LNCAP (cell line): ENCODE data around the gene DISP1.

Experiments
- TF ChIP-seq, protein P1 (sequence below): fragments of 450-650 bp; IDR thresholded peaks from 2 replicates; pipeline ENCODE4 v1.5.1; 2017; ENCODE audit warnings: mild to moderate bottlenecking

Gene DISP1, protein sequence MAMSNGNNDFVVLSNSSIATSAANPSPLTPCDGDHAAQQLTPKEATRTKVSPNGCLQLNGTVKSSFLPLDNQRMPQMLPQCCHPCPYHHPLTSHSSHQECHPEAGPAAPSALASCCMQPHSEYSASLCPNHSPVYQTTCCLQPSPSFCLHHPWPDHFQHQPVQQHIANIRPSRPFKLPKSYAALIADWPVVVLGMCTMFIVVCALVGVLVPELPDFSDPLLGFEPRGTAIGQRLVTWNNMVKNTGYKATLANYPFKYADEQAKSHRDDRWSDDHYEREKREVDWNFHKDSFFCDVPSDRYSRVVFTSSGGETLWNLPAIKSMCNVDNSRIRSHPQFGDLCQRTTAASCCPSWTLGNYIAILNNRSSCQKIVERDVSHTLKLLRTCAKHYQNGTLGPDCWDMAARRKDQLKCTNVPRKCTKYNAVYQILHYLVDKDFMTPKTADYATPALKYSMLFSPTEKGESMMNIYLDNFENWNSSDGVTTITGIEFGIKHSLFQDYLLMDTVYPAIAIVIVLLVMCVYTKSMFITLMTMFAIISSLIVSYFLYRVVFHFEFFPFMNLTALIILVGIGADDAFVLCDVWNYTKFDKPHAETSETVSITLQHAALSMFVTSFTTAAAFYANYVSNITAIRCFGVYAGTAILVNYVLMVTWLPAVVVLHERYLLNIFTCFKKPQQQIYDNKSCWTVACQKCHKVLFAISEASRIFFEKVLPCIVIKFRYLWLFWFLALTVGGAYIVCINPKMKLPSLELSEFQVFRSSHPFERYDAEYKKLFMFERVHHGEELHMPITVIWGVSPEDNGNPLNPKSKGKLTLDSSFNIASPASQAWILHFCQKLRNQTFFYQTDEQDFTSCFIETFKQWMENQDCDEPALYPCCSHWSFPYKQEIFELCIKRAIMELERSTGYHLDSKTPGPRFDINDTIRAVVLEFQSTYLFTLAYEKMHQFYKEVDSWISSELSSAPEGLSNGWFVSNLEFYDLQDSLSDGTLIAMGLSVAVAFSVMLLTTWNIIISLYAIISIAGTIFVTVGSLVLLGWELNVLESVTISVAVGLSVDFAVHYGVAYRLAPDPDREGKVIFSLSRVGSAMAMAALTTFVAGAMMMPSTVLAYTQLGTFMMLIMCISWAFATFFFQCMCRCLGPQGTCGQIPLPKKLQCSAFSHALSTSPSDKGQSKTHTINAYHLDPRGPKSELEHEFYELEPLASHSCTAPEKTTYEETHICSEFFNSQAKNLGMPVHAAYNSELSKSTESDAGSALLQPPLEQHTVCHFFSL (N-terminal part only)

DNA sequence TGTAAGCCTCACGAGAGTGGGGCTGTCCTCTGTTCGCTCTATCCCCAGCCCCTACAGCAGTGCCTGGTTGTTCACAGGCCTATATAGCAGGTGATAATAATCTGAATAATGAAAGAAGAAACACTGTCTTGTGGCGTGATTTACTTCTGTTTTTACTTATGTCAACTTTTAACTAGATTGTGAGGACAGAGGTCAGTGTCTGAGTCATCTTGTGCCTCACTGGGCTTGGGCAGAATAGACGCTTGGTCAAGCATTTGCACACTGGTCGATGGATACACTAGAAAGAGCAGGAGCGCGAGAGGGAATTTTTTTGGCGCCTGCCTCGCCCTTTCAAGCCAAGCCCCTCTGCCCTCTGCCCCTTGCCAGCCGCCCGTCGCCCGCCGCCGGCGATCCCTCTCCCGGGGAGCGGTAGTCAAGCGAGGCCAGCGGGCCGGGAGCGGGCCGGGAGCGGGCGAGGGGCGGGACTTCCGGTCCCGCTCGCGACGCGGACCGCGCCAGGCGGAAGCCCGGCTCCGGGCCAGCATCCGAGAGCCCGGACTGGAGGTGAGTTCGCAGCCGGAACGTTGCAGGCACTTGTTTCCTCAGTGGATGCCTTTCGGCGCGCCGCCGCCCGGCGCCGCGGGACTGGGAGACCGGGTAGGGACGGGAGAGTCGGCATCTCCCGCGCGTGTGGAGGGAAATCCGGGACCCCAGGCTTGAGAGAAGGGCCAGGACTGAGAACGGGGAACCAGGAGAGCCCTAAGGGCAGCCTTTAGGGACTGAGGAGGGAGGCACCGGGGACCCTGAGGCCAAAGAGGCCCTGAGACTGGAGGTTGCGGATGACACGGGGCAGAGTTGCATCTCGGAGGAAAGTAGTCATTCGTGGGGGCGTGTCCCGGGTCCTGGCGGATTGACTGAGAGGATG lies at the start of gene DISP1:
Gene DISP1 (plus strand): TSS at position 504 of the 904 bp plus-strand sequence. CDS start 127,785 bp downstream, outside the sequence.
- TF ChIP-seq, protein P1, sequence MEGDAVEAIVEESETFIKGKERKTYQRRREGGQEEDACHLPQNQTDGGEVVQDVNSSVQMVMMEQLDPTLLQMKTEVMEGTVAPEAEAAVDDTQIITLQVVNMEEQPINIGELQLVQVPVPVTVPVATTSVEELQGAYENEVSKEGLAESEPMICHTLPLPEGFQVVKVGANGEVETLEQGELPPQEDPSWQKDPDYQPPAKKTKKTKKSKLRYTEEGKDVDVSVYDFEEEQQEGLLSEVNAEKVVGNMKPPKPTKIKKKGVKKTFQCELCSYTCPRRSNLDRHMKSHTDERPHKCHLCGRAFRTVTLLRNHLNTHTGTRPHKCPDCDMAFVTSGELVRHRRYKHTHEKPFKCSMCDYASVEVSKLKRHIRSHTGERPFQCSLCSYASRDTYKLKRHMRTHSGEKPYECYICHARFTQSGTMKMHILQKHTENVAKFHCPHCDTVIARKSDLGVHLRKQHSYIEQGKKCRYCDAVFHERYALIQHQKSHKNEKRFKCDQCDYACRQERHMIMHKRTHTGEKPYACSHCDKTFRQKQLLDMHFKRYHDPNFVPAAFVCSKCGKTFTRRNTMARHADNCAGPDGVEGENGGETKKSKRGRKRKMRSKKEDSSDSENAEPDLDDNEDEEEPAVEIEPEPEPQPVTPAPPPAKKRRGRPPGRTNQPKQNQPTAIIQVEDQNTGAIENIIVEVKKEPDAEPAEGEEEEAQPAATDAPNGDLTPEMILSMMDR: no peak

DNA sequence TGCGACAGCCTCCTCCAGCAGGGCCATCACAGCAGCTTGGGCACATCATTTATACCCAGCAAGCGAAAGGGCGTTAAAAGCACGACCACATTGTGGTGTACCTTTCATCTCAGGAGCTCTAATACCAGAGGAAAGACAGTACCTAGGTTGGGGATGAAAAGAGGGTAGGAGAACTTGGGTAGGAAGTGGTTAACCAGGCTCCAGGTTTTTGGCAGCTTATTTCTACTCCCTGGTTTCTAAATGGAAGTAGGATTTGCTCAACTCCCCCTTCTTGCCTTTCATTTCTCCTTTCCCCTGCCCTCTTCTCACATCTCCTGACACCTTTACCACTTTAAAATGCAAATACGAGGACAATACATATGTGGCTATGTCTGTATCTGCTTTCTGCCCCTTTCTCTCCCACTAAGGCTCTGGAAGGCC lies 47.7 kb upstream of the DISP1 start:
- TF ChIP-seq, protein P1: no peak

DNA sequence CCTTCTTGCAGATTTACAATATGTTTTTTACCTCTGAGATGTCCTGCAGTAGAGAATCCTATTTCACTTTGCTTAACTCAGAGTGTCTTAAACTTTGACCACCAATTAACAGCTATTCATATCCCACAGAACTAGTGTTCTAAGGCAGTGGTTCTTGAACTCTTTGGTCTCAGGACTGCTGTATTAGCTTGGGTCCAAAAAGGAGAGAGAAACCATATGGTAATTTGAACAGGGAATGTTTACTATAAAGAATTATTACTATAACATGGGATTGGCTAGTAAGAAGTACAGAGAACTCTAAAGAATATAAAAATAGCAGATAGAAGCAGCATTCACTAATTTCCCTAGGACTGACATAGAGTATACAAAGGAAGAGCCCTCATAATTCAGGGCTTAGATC lies 46.2 kb upstream of the DISP1 start:
- TF ChIP-seq, protein P1: no peak

DNA sequence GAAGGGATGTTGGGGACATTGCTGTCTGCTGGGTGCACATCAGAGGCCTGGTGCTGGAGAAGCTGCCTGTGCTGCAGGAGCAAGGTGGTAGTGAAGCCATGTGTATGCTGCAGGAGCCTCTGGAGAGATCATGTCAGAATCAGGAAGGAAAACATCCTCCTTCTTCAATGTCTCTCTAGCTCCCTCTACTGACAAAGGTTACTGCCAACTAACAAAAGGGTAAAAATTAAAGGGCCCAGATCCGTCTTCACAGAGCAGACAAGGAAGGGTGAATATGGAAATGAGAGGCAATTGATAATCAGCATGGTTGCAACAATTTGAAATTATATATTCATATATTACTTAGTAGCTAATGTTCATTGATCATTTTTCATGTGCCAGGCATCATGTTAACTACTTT lies 45.7 kb upstream of the DISP1 start:
- TF ChIP-seq, protein P1: no peak; the same call in 1 of the 2 replicates

DNA sequence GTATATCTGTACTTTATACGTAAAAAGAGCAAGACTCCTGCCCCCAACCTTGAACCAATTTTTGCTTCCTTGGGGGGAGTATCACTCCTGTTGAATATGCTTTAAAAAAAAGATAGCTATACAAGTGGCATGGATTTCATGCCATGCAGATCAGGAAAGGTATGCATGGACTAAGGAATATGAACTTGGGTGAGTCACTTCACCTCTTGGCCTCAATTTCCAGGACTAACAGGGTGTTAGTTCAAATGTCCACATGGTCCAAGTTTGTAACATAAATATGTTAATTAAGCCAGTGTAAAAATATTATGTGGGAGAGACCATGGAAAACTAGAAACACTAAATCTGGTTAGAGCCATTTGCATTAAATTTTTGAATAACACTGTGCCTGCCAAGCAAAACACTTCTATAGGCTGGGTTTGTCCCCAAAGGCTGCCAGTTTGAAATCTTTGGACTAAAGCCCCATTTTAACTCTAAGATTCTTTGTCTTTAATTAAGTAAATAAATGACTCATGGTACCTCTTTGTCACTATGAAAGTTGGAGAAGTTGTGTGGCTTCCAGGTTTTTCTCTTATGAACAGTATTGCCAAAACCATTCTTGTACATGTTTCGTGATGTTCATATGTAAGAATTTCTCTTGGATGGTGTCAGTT lies 44.7 kb upstream of the DISP1 start:
- TF ChIP-seq, protein P1: no peak

DNA sequence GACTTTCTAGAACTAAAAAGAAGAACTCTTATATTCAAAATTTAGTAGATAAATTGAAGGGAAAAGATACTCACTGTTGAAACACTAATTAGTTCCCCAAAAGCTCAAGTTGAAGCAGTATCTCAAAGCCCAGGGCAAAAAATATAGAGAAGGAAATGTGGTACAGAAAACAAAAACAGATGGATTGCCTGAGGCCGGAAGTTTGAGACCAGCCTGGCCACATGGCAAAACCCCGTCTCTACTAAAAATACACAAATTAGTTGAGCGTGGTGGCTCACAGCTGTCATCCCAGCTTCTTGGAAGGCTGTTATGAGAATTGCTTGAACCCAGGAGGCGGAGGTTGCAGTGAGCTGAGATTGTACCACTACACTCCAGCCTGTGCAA lies 41.9 kb upstream of the DISP1 start:
- TF ChIP-seq, protein P1: no peak
